MCF 10A (cell line): ENCODE results near the gene MTFMT. TPM values are rescaled to one million over a fixed set of nuclear protein-coding genes. Genes with fewer than 3 reads are reported as not detected.
A peak's percentile ranks its signal among the peaks of the same experiment; 100 is the strongest.
"Not testable (repeated sequence)": the region's sequence is repeated elsewhere in the genome, so short reads cannot be mapped to it uniquely, and the experiment has no call there.

ENCODE experiments used
- BruUV-seq: library from RNA; stranded (reverse); fragments of 400-500 nt; replicated peaks from 2 replicates; lab custom pipeline; 2021; lab: Mats Ljungman, UMichigan
- CTCF ChIA-PET: fragments of 300-600 bp; sonication (Branson Sonifier 250); formaldehyde crosslinking; extraction: SDS; loops from one replicate; lab custom pipeline; 2021; ENCODE audit warnings: antibody characterized with exemption, inconsistent platforms; lab: Yijun Ruan, JAX
- POLR2A ChIA-PET: fragments of 300-600, 350-650 bp; sonication (Branson Sonifier 250); formaldehyde crosslinking; extraction: SDS; loops from one replicate; lab custom pipeline; 2020; ENCODE audit warnings: antibody characterized with exemption, inconsistent platforms; lab: Yijun Ruan, JAX
- DNase-seq: peaks from one replicate; pipeline ENCODE4 v3.0.0-alpha.2; 2018; ENCODE audit not compliant: unreplicated experiment
- H3K27ac Mint-ChIP-seq: one replicate; pipeline ENCODE4 v1.8.0; 2022; ENCODE audit warnings: mild to moderate bottlenecking, low read depth, mixed read lengths; ENCODE audit not compliant: unreplicated experiment
- H3K27me3 Mint-ChIP-seq: one replicate; pipeline ENCODE4 v1.8.0; 2022; ENCODE audit warnings: mixed read lengths; ENCODE audit not compliant: insufficient read depth, unreplicated experiment
- H3K36me3 Mint-ChIP-seq: one replicate; pipeline ENCODE4 v1.8.0; 2022; ENCODE audit warnings: mild to moderate bottlenecking, moderate library complexity, mixed read lengths; ENCODE audit not compliant: insufficient read depth, unreplicated experiment
- H3K4me1 Mint-ChIP-seq: one replicate; pipeline ENCODE4 v1.8.0; 2022; ENCODE audit warnings: mixed read lengths; ENCODE audit not compliant: insufficient read depth, unreplicated experiment
- H3K4me3 Mint-ChIP-seq: one replicate; pipeline ENCODE4 v1.8.0; 2022; ENCODE audit warnings: mild to moderate bottlenecking, moderate library complexity, mixed read lengths; ENCODE audit not compliant: unreplicated experiment
- H3K9me3 Mint-ChIP-seq: one replicate; pipeline ENCODE4 v1.8.0; 2022; ENCODE audit warnings: mixed read lengths; ENCODE audit not compliant: unreplicated experiment
- intact Hi-C: fragments of 100-400 bp; cut with micrococcal nuclease; formaldehyde crosslinking; loops from 2 replicates; pipeline ENCODE4 v1.14.1; 2022
- total RNA-seq: library from RNA; stranded (reverse); gene quantifications from 2 replicates; pipeline ENCODE4 v1.2.3, GENCODE V29; 2022
- TF ChIP-seq, protein P1 (sequence below): fragments of 200-600 bp; IDR thresholded peaks from one replicate; pipeline ENCODE4 v1.8.0; 2022; ENCODE audit warnings: antibody characterized with exemption, mild to moderate bottlenecking; ENCODE audit not compliant: unreplicated experiment

MTFMT gene
- total RNA-seq, 1 experiment from 2014 or later: 15.9 TPM

DNA sequence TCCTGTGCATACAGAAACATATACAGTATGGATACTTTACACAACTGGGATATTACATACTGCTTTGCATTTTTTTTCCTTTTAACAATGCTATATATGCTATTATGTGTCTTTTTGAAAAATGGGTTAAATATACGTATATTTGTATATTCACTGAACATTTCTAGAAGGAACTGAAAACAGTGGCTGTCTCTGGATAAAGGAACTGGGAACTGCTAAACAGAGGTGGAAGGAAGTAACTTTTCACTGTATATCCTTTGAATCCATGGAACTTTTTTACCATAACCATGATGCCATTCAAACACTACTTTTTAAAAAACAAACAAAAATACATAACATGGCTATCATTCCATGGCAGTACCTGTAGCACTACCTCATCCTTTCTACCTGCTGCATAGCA, 1.8 kb downstream of the MTFMT start:
- intact Hi-C loops: no loop called here
- CTCF ChIA-PET: no interaction called here
- Mint-ChIP-seq H3K9me3 (no peaks in the 10 kb centered on the region), H3K4me1 (peaks cover 27% of the 10 kb centered on the region), H3K27ac (no peak overlapping the region), H3K27me3 (no peaks in the 10 kb centered on the region), H3K36me3 (peaks cover 32% of the 10 kb centered on the region), H3K4me3 (peak overlapping the region; percentile 73)
- DNase-seq: no peak
- TF ChIP-seq, protein P1, sequence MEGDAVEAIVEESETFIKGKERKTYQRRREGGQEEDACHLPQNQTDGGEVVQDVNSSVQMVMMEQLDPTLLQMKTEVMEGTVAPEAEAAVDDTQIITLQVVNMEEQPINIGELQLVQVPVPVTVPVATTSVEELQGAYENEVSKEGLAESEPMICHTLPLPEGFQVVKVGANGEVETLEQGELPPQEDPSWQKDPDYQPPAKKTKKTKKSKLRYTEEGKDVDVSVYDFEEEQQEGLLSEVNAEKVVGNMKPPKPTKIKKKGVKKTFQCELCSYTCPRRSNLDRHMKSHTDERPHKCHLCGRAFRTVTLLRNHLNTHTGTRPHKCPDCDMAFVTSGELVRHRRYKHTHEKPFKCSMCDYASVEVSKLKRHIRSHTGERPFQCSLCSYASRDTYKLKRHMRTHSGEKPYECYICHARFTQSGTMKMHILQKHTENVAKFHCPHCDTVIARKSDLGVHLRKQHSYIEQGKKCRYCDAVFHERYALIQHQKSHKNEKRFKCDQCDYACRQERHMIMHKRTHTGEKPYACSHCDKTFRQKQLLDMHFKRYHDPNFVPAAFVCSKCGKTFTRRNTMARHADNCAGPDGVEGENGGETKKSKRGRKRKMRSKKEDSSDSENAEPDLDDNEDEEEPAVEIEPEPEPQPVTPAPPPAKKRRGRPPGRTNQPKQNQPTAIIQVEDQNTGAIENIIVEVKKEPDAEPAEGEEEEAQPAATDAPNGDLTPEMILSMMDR: no peak
- BruUV-seq: no TSS peak
- POLR2A ChIA-PET: interaction anchor here (0.9 to 3.2 kb wide), 3 partner anchors 11 to 38 kb away, joined by 3 to 12 read pairs (median 3); partner anchors contain the start of gene SPG21

DNA sequence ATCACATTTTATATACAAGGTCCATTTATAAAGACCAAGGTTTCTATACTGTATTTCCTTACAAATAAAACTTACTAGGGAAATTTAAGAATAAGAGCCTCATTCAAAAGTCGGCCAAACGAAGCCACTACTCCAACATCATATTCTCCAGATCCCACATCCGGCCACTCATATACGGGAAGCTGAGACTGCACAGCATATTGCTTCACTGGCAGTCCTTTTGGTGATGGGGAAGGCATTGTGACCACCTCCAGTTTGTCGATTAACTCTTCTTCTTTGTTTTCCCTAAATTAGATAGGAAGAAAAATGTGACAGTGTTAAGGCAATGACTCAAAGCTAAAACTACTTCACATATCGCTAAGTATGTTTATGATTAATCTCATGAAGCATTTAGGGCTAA, 2.7 kb downstream of the MTFMT start:
- POLR2A ChIA-PET: interaction anchor here (1.3 to 3.2 kb wide), 2 partner anchors 14 to 37 kb away, joined by 3 to 12 read pairs; partner anchors contain the start of gene SPG21
- H3K4me1 Mint-ChIP-seq: peaks cover 27% of the 10 kb centered on the region
- DNase-seq: no peak
- peaks cover 32% of the 10 kb centered on the region for H3K36me3 Mint-ChIP-seq
- BruUV-seq: no TSS peak
- H3K27me3 Mint-ChIP-seq: no peaks in the 10 kb centered on the region
- H3K27ac Mint-ChIP-seq: no peak overlapping the region
- TF ChIP-seq, protein P1: no peak
- CTCF ChIA-PET: interaction anchor here (0.5 kb wide), 1 partner anchor 20 kb away, joined by 3 read pairs; no protein-coding TSS in a partner anchor
- intact Hi-C loops: no loop called here
- no peak overlapping the region for H3K4me3 Mint-ChIP-seq
- no peaks in the 10 kb centered on the region for H3K9me3 Mint-ChIP-seq

DNA sequence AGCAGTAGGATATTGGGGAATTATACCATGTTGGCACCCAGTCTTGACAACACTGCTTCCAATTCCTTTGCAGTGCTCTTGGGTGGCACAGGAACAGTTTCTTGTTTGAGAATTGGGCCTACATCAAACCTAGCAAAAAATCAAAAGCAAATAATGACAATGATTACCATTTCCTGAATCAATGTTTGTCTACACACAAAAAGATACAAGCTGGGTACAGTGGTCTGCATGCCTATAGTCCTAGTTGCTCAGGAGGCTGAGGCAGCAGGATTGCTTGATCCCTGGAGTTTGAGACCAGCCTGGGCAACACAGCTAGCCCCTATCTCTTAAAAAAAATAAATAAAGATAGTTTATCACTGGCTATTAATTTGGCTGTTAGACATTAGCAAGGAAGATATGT, 8.0 kb downstream of the MTFMT start:
- TF ChIP-seq, protein P1: no peak
- no TSS peak for BruUV-seq
- POLR2A ChIA-PET: no interaction called here
- no peak overlapping the region for H3K4me3 Mint-ChIP-seq
- no peaks in the 10 kb centered on the region for H3K9me3 Mint-ChIP-seq
- CTCF ChIA-PET: no interaction called here
- H3K27ac Mint-ChIP-seq: no peak overlapping the region
- H3K4me1 Mint-ChIP-seq: peaks cover 17% of the 10 kb centered on the region
- no peaks in the 10 kb centered on the region for H3K27me3 Mint-ChIP-seq
- intact Hi-C loops: no loop called here
- peaks cover 77% of the 10 kb centered on the region for H3K36me3 Mint-ChIP-seq
- no peak for DNase-seq

DNA sequence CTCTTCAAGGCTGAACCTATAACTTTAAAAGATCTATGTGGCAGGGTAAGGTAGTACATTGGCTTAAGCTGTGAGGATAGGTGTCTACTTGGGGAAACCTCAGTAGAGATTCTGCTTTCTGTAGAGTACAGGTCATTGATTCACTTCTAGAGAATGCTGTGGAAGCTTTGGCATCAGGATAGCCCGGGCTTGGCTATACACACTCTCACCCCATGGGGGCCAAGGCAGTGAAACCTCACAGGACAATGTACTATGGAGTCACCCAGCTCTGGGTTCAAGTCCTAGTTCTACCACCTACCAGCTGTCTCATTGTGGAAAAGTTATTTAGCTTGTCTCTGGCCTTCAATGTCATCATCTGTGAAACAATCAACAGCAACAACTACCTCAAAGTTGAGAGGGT, 9.0 kb downstream of the MTFMT start:
- POLR2A ChIA-PET: interaction anchor here (0.6 to 1.5 kb wide), 3 partner anchors 9 to 169 kb away, joined by 3 to 4 read pairs (median 3); no protein-coding TSS in a partner anchor
- Mint-ChIP-seq H3K9me3 (no peaks in the 10 kb centered on the region), H3K27me3 (no peaks in the 10 kb centered on the region), H3K36me3 (peaks cover 80% of the 10 kb centered on the region), H3K27ac (no peak overlapping the region), H3K4me1 (peaks cover 10% of the 10 kb centered on the region), H3K4me3 (no peak overlapping the region)
- BruUV-seq: no TSS peak
- CTCF ChIA-PET: interaction anchor here (1.3 kb wide), 1 partner anchor 35 kb away, joined by 3 read pairs; no protein-coding TSS in a partner anchor
- DNase-seq: no peak
- intact Hi-C loops: no loop called here
- TF ChIP-seq, protein P1: no peak

DNA sequence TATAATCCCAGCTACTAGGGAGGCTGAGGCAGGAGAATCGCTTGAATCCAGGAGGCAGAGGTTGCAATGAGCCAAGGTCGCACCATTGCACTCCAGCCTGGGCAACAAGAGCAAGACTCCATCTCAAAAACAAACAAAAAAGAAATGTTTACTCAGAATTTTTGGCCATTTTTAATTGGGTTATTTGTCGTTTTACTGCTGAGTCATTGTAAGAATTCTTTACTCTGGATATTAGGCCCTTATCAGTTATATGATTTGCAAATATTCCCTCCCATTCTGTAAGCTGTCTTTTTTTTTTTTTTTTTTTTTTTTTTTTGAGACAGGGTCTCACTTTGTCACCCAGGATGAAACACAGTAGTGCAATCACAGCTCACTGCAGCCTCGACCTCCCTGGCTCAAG, 18.2 kb downstream of the MTFMT start:
- H3K36me3 Mint-ChIP-seq: peaks cover 76% of the 10 kb centered on the region
- CTCF ChIA-PET: interaction anchor here (0.7 kb wide), 1 partner anchor 174 kb away, joined by 4 read pairs; no protein-coding TSS in a partner anchor
- POLR2A ChIA-PET: interaction anchor here (0.9 to 1.0 kb wide), 3 partner anchors 9 to 22 kb away, joined by 3 to 4 read pairs (median 3); partner anchors contain the start of gene SPG21

More for the DNA sequence above, 18.2 kb downstream of the MTFMT start:
- BruUV-seq, H3K4me3 Mint-ChIP-seq, intact Hi-C loops, H3K27ac Mint-ChIP-seq, H3K9me3 Mint-ChIP-seq, H3K27me3 Mint-ChIP-seq, H3K4me1 Mint-ChIP-seq, DNase-seq: not testable (repeated sequence)
